K562 (cell line): ENCODE results near the gene PRMT5. TPM values are rescaled to one million over a fixed set of nuclear protein-coding genes. Genes with fewer than 3 reads are reported as not detected.
A peak's percentile ranks its signal among the peaks of the same experiment; 100 is the strongest.

Experiments used
- ATF7 ChIP-seq: fragments of 450-650 bp; IDR thresholded peaks from 2 replicates; pipeline ENCODE4 v1.7.1; 2014; ENCODE audit warnings: mild to moderate bottlenecking, moderate library complexity
- CXXC5 ChIP-seq: fragments of 250-450 bp; sonication (Bioruptor Pico); IDR thresholded peaks from 2 replicates; pipeline ENCODE4 v1.8.0; 2022; ENCODE audit warnings: inconsistent platforms, mild to moderate bottlenecking, moderate library complexity
- DDX20 ChIP-seq: fragments of 450-650 bp; IDR thresholded peaks from 2 replicates; pipeline ENCODE4 v1.6.1; 2016; ENCODE audit warnings: missing genetic modification characterization, low read depth, mild to moderate bottlenecking, missing compliant biosample characterization, moderate library complexity
- E2F8 ChIP-seq: fragments of 450-650 bp; IDR thresholded peaks from 2 replicates; pipeline ENCODE4 v1.7.1; 2018; ENCODE audit warnings: mild to moderate bottlenecking, low read depth; ENCODE audit not compliant: partially characterized antibody
- EP400 ChIP-seq: fragments of 450-650 bp; IDR thresholded peaks from 2 replicates; pipeline ENCODE4 v1.6.1; 2017; ENCODE audit warnings: antibody characterized with exemption, mild to moderate bottlenecking, moderate library complexity
- GATA2 ChIP-seq: sonication (generic); formaldehyde crosslinking; IDR thresholded peaks from 2 replicates; pipeline ENCODE4 v1.4.0; 2020; ENCODE audit warnings: mild to moderate bottlenecking, missing genetic modification reagents
- HDAC1 ChIP-seq, 2 experiments: fragments of 450-650 bp; IDR thresholded peaks; 2 replicates each; pipeline ENCODE4 v1.6.1; 2016 to 2017; ENCODE audit warnings: inconsistent platforms in 1 of 2, mild to moderate bottlenecking in 1 of 2, moderate library complexity in 1 of 2
- KHSRP ChIP-seq: fragments of 450-650 bp; IDR thresholded peaks from 2 replicates; pipeline ENCODE4 v1.6.1; 2017
- KLF16 ChIP-seq: IDR thresholded peaks from 2 replicates; pipeline ENCODE4 v1.6.1; 2016; ENCODE audit warnings: antibody characterized with exemption
- MITF ChIP-seq: IDR thresholded peaks from 2 replicates; pipeline ENCODE4 v1.6.1; 2014; ENCODE audit warnings: antibody characterized with exemption
- MYNN ChIP-seq, 2 experiments: sonication (generic); formaldehyde crosslinking in 1 of 2; IDR thresholded peaks; 2 replicates each; pipeline versions ENCODE4 v1.5.0 to v1.6.1; 2016 to 2020; ENCODE audit warnings: antibody characterized with exemption in 1 of 2, missing genetic modification reagents in 1 of 2
- NR2C2 ChIP-seq, 2 experiments: fragments of 200-800 bp in 1 of 2; sonication (Bioruptor generic) in 1 of 2; sonication (generic) in 1 of 2; formaldehyde crosslinking in 1 of 2; IDR thresholded peaks; 2 replicates each; pipeline versions ENCODE4 v1.6.1 to v1.8.0; 2016 to 2022; ENCODE audit warnings: mild to moderate bottlenecking in 1 of 2, missing compliant biosample characterization in 1 of 2, missing genetic modification characterization in 1 of 2, missing genetic modification reagents in 1 of 2
- PML ChIP-seq: IDR thresholded peaks from 2 replicates; pipeline ENCODE4 v1.6.1; 2012; ENCODE audit warnings: low read length, inconsistent platforms
- RAD21 ChIP-seq, 2 experiments: fragments of 250-450 bp in 1 of 2; fragments of 450-650 bp in 1 of 2; sonication (Bioruptor Pico) in 1 of 2; formaldehyde crosslinking in 1 of 2; IDR thresholded peaks in 1 of 2; conservative IDR thresholded peaks in 1 of 2; 2 replicates each; pipeline versions ENCODE4 v1.4.0 to v1.8.0; 2020 to 2022; ENCODE audit warnings: mild to moderate bottlenecking in 2 of 2, moderate library complexity in 1 of 2
- RBFOX2 ChIP-seq: fragments of 200-400 bp; formaldehyde crosslinking; IDR thresholded peaks from 2 replicates; pipeline ENCODE4 v1.6.1; 2017; ENCODE audit warnings: low read depth, mild to moderate bottlenecking, low read length, moderate library complexity
- RBM17 ChIP-seq: fragments of 200-400 bp; formaldehyde crosslinking; IDR thresholded peaks from 2 replicates; pipeline ENCODE4 v1.6.1; 2017; ENCODE audit warnings: low read depth, mild to moderate bottlenecking, low read length, borderline replicate concordance
- TRIM28 ChIP-seq: fragments of 450-650 bp; IDR thresholded peaks from 2 replicates; pipeline ENCODE4 v1.6.1; 2017
- ZFP1 ChIP-seq: fragments of 450-650 bp; formaldehyde crosslinking; IDR thresholded peaks from 2 replicates; pipeline ENCODE4 v1.4.0; 2020; ENCODE audit warnings: mild to moderate bottlenecking, mixed read lengths
- ZFPM2 ChIP-seq: fragments of 250-450 bp; sonication (Bioruptor Pico); IDR thresholded peaks from 2 replicates; pipeline ENCODE4 v1.5.1; 2022; ENCODE audit warnings: mild to moderate bottlenecking
- ZNF232 ChIP-seq: sonication (generic); formaldehyde crosslinking; IDR thresholded peaks from 2 replicates; pipeline ENCODE4 v1.8.0; 2022; ENCODE audit warnings: mild to moderate bottlenecking, missing genetic modification reagents
- ZNF41 ChIP-seq: fragments of 250-450 bp; sonication (Bioruptor Pico); conservative IDR thresholded peaks from 2 replicates; pipeline ENCODE4 v1.4.0; 2020; ENCODE audit warnings: mild to moderate bottlenecking
- ZNF518B ChIP-seq: fragments of 250-450 bp; sonication (Bioruptor Pico); IDR thresholded peaks from 2 replicates; pipeline ENCODE4 v1.5.0; 2021; ENCODE audit warnings: mild to moderate bottlenecking, moderate library complexity
- ZNF551 ChIP-seq: fragments of 250-450 bp; sonication (Bioruptor Pico); IDR thresholded peaks from 2 replicates; pipeline ENCODE4 v1.5.0; 2021; ENCODE audit warnings: mild to moderate bottlenecking, moderate library complexity
- ZNF778 ChIP-seq: fragments of 450-650 bp; formaldehyde crosslinking; IDR thresholded peaks from 2 replicates; pipeline ENCODE4 v1.4.0; 2020; ENCODE audit warnings: mild to moderate bottlenecking, moderate library complexity
- polyA plus RNA-seq, 8 experiments: library from polyadenylated mRNA; depleted of rRNA in 4 of 8; stranded (reverse) in 5 of 8; unstranded in 3 of 8; fragments of >200 nt; fragmentation: Nextera tagmentation in 2 of 8; fragmentation: Illumina TruSeq in 1 of 8; extraction: Ambion mirVana in 2 of 8; extraction: Trizol in 1 of 8; gene quantifications; 2 replicates each; pipeline versions ENCODE4 v1.2.1 to v1.2.3, GENCODE V29; 2011 to 2014; ENCODE audit warnings: inconsistent platforms in 1 of 8, missing spikeins in 1 of 8
- total RNA-seq, 7 experiments: library from RNA; depleted of rRNA in 6 of 7; stranded (reverse); fragments of >200 nt in 6 of 7; fragmentation: Illumina TruSeq in 2 of 7; extraction: Trizol in 2 of 7; gene quantifications; 2 replicates each; pipeline versions ENCODE4 v1.2.1 to v1.2.3, GENCODE V29; 2011 to 2021; ENCODE audit warnings: low replicate concordance in 1 of 7

Gene PRMT5
- total and polyA plus RNA-seq, 9 of the 15 experiments (the other 6 are each of a cell fraction or from before 2014, with no cell fraction given): 114 to 552 (median 222) TPM

GRCh38 chr14:22897357-22897756 lies 31.8 kb downstream of the PRMT5 start (continued):
- TF ChIP-seq NR2C2 (CRISPR knock-in tag; IDR thresholded peaks at IDR 0.05) (no peak), NR2C2 (tag; IDR thresholded peaks at IDR 0.05) (no peak), ZNF232 (CRISPR knock-in tag) (no peak), EP400 (peak; percentile 15; the same call in 1 of the 2 replicates), MITF (no peak), ATF7 (0 out of 2 replicates have a peak, but pooled peaks have one; percentile 19), ZFPM2 (CRISPR knock-in tag) (no peak), TRIM28 (peak; percentile 88), ZNF551 (CRISPR knock-in tag) (no peak), ZNF518B (no peak), KLF16 (peak; percentile 86), GATA2 (CRISPR knock-in tag) (peak; percentile 87), KHSRP (no peak; the same call in 1 of the 2 replicates), E2F8 (no peak), HDAC1 (IDR thresholded peaks at IDR 0.05) (peak in 1 of 2 experiments; percentile 62; a peak in 2 of 4 replicates), RAD21 (CRISPR knock-in tag; conservative IDR thresholded peaks at IDR 0.05 in 1 of 2, IDR thresholded peaks at IDR 0.05 in 1 of 2) (no peak), ZNF41 (CRISPR knock-in tag) (no peak), RBM17 (no peak), MYNN (IDR thresholded peaks at IDR 0.05) (peak; percentile 91), MYNN (CRISPR knock-in tag; IDR thresholded peaks at IDR 0.05) (no peak), PML (peak; percentile 81), RBFOX2 (no peak), CXXC5 (CRISPR knock-in tag) (no peak; the same call in 1 of the 2 replicates), DDX20 (no peak), ZFP1 (no peak), ZNF778 (no peak)
